ENCODE data around the gene TMEM165. TPM values are rescaled to one million over a fixed set of nuclear protein-coding genes. Genes with fewer than 3 reads are reported as not detected.

The TMEM165 gene
- total and polyA plus RNA-seq, 9 of the 15 experiments (the other 6 are each of a cell fraction or from before 2014, with no cell fraction given): 21.3 to 145 (median 96.8) TPM

- H3K27ac ChIP-seq (ENCODE audit: extremely low read depth, low read depth, low read length): no peak overlapping the region
- H3K4me1 ChIP-seq (replicated peaks in 1 of 2; ENCODE audit: control insufficient read depth in 2 of 2, insufficient read depth in 2 of 2, low read length in 2 of 2): no peaks in the 10 kb centered on the region; a peak in 1 of 5 replicates
- H3K36me3 ChIP-seq (ENCODE audit: control insufficient read depth, insufficient read depth, low read length): peaks cover 93% of the 10 kb centered on the region
- WGBS (ENCODE audit: insufficient coverage, low coverage, missing lambda C conversion rate): 95% methylated on average over 8 of the region's 8 CpGs
- in situ Hi-C loops (cut with MboI): no loop called here
- ATAC-seq (no peak), DNase-seq (ENCODE audit: extremely low read depth in 1 of 4, low spot score in 3 of 4) (no peak), FAIRE-seq (no peak)
- H3K4me3 ChIP-seq: no peak overlapping the region
- TF ChIP-seq RHOXF2B (CRISPR knock-in tag; conservative IDR thresholded peaks at IDR 0.05) (no peak), ZKSCAN1 (IDR thresholded peaks at IDR 0.05; ENCODE audit: low read depth, low read length) (no peak), PBX2 (CRISPR knock-in tag; IDR thresholded peaks at IDR 0.05; ENCODE audit: low read depth) (no peak), PBX2 (tag; conservative IDR thresholded peaks at IDR 0.05; ENCODE audit: low read depth) (no peak), ARHGAP35 (IDR thresholded peaks at IDR 0.05; ENCODE audit: partially characterized antibody) (no peak), ARID4B (CRISPR knock-in tag; IDR thresholded peaks at IDR 0.05) (no peak)
- BruUV-seq (replicated peaks): no TSS peak
- H3K4me2 ChIP-seq (ENCODE audit: insufficient read depth, low read length): no peak overlapping the region
- ChIA-PET POLR2A (interaction anchor here (1.3 to 1.4 kb wide), 2 partner anchors 12 to 14 kb away, joined by 4 to 6 read pairs; partner anchors contain the start of gene TMEM165), CTCF (ENCODE audit: low intra/inter-chr PET ratio) (no interaction called here)
- H2AFZ ChIP-seq (ENCODE audit: low read depth, low read length): no peak overlapping the region
- intact Hi-C loops (cut with micrococcal nuclease): no loop called here
- H3K9me3 ChIP-seq (replicated peaks; ENCODE audit: control insufficient read depth, insufficient read depth, low read depth, low read length): no peaks in the 10 kb centered on the region
- peaks cover 3% of the 10 kb centered on the region for H3K9me1 ChIP-seq (ENCODE audit: control insufficient read depth, insufficient read depth, low read length)
- H4K20me1 ChIP-seq (replicated peaks; ENCODE audit: control insufficient read depth, insufficient read depth, low read length): peaks cover 8% of the 10 kb centered on the region; the same call in 1 of the 2 replicates
- peaks cover 81% of the 10 kb centered on the region for H3K79me2 ChIP-seq (ENCODE audit: control insufficient read depth, insufficient read depth, low read length)
- no peaks in the 10 kb centered on the region for H3K27me3 ChIP-seq (ENCODE audit: control insufficient read depth in 2 of 2, insufficient read depth in 2 of 2, low read length in 2 of 2)
- H3K9ac ChIP-seq (ENCODE audit: insufficient read depth in 1 of 2, low read depth in 2 of 2, low read length in 2 of 2): no peak overlapping the region
Measured at GRCh38 chr4:55410431-55410830, 14.7 kb downstream of the TMEM165 start.
